Adrenal gland (tissue), 5 donors: Measurements from ENCODE around the gene TRIM47.

Source experiments
- POLR2A ChIP-seq, 2 donors: fragments of 450-650 bp; IDR thresholded peaks; one replicate each; pipeline ENCODE4 v1.6.1; 2017; ENCODE audit warnings: antibody characterized with exemption in 2 of 2, mild to moderate bottlenecking in 2 of 2, moderate library complexity in 1 of 2
- TF ChIP-seq, protein P1 (sequence below), 6 experiments: fragments of 450-650 bp in 4 of 6; fragments of 200-600 bp in 2 of 6; sonication (generic) in 1 of 6; IDR thresholded peaks; 1 replicate in 5 of 6; 2 replicates in 1 of 6; pipeline versions ENCODE4 v1.5.1 to v1.8.0; 2016 to 2021; ENCODE audit warnings: antibody characterized with exemption in 6 of 6, mild to moderate bottlenecking in 2 of 6, moderate library complexity in 1 of 6
- donor health status: DM: no; HTN: no; CAD: no.

DNA sequence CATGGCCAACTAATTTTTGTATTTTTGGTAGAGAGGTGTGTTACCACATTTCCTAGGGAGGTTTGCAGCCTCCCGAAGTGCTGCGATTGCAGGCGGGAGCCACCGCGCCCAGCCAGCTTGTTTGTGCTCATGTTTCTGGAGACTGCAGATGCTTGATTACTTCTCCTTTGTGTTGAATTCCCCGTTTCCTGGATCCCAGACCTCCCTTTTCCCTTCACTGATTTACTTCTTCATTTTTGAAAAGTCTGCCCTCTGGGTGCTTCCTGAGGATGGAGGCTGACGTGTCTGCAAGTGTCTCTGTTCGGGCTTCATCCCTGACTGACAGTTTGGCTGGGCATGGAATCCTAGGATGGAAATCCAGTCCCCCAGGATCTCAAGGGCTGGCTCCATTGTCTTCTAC, 7.0 kb upstream of the TRIM47 start:
- TF ChIP-seq, protein P1, sequence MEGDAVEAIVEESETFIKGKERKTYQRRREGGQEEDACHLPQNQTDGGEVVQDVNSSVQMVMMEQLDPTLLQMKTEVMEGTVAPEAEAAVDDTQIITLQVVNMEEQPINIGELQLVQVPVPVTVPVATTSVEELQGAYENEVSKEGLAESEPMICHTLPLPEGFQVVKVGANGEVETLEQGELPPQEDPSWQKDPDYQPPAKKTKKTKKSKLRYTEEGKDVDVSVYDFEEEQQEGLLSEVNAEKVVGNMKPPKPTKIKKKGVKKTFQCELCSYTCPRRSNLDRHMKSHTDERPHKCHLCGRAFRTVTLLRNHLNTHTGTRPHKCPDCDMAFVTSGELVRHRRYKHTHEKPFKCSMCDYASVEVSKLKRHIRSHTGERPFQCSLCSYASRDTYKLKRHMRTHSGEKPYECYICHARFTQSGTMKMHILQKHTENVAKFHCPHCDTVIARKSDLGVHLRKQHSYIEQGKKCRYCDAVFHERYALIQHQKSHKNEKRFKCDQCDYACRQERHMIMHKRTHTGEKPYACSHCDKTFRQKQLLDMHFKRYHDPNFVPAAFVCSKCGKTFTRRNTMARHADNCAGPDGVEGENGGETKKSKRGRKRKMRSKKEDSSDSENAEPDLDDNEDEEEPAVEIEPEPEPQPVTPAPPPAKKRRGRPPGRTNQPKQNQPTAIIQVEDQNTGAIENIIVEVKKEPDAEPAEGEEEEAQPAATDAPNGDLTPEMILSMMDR (IDR thresholded peaks at IDR 0.05), result no peak
- no peak for TF ChIP-seq POLR2A (IDR thresholded peaks at IDR 0.05)
